RWPE1 (cell line): ENCODE measurements around the gene PAFAH1B1.

Experiments
- CTCF ChIA-PET: fragments of 350-600 bp; sonication (Branson Sonifier 250); formaldehyde crosslinking; extraction: SDS; loops from one replicate; lab custom pipeline; 2021; lab: Yijun Ruan, JAX
- POLR2A ChIA-PET: fragments of 400-600 bp; formaldehyde crosslinking; extraction: SDS; loops from one replicate; lab custom pipeline; 2020; ENCODE audit warnings: antibody characterized with exemption; ENCODE audit not compliant: low non-redundant PET; lab: Yijun Ruan, JAX
- DNase-seq: peaks from one replicate; pipeline ENCODE4 v3.0.0; 2012; ENCODE audit warnings: low spot score
- H3K27ac ChIP-seq: fragments of 450-650 bp; 2 replicates; pipeline ENCODE4 v1.5.1; 2017
- CTCF ChIP-seq: fragments of 450-650 bp; conservative IDR thresholded peaks from 2 replicates; pipeline ENCODE4 v1.5.1; 2017; ENCODE audit warnings: low read depth, mild to moderate bottlenecking

PAFAH1B1 gene

DNA sequence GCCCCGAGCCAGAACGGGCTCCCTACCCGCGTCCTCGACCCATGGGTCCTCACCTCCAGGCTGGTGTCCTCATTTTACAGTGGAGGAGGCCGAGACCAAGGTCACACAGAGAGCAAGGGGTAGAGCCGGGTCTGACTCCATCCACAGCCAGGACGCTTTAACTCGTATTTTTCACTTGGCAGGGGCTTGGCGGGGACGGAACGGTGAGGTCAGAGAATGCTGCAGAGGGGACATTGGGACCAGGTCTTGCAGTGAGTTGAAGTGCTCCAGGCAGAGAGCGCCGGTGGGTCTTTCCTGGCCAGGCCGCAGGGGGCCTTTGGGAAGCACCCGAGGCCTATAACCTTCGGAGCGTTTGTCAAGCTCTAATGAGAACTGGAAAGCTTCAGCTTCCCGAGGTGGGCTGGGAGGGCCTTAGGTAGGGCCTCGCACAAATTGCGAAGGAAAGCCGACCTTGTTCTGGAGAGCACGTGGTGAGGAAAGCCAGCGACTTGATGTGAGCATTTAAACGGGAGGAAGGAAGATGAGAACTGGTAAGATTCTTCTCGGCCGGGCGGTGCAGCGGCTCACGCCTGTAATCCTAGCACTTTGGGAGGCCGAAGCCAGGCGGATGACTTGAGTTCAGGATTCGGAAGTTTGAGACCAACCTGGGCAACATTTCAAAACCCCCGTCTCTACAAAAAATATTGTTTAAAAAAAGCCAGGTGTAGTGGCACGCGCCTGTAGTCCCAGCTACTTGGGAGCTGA lies 119.0 kb downstream of the PAFAH1B1 start:
- DNase-seq: no peak
- ChIA-PET CTCF (interaction anchor here (0.6 kb wide), 1 partner anchor 255 kb away, joined by 3 read pairs; no protein-coding TSS in a partner anchor), POLR2A (interaction anchor here (0.5 kb wide), 1 partner anchor 175 kb away, joined by 4 read pairs; no protein-coding TSS in a partner anchor)
- no peak for TF ChIP-seq CTCF
- H3K27ac ChIP-seq: peak overlapping the region; percentile 85

- DNase-seq: no peak
- TF ChIP-seq CTCF: no peak
- ChIA-PET CTCF (no interaction called here), POLR2A (no interaction called here)
- peak overlapping the region; percentile 28; the same call in 1 of the 2 replicates for H3K27ac ChIP-seq
These were observed 120.4 kb downstream of the PAFAH1B1 start for GRCh38 chr17:2713881-2714280.

DNA sequence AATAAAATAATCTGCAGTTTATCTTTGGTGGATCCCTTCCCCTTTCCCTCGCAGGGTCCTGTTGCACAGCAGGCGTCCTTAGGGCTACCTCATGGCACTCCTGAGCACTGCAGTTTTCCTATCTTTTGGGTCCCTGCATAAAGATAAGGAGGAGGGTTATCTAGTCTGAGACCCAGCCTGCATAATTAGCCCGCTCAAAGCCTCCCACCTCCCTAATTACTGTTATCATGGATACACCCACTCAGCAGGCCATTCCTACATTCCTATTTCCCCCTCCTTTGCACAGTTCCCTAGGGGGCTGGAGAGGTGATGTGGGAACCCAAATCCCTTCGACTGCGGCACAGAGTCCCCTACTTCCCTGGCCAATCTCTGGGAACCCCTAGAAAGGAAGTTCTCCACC lies 123.2 kb downstream of the PAFAH1B1 start:
- H3K27ac ChIP-seq: no peak overlapping the region; the same call in 1 of the 2 replicates
- no peak for TF ChIP-seq CTCF
- no peak for DNase-seq
- CTCF ChIA-PET: no interaction called here
- POLR2A ChIA-PET: no interaction called here

GRCh38 chr17:2718150-2718938 lies 124.9 kb downstream of the PAFAH1B1 start:
- TF ChIP-seq CTCF: no peak
- DNase-seq: no peak
- POLR2A ChIA-PET: no interaction called here
- peak overlapping the region; percentile 68 for H3K27ac ChIP-seq
- CTCF ChIA-PET: interaction anchor here (0.7 kb wide), 1 partner anchor 18 kb away, joined by 7 read pairs; no protein-coding TSS in a partner anchor

DNA sequence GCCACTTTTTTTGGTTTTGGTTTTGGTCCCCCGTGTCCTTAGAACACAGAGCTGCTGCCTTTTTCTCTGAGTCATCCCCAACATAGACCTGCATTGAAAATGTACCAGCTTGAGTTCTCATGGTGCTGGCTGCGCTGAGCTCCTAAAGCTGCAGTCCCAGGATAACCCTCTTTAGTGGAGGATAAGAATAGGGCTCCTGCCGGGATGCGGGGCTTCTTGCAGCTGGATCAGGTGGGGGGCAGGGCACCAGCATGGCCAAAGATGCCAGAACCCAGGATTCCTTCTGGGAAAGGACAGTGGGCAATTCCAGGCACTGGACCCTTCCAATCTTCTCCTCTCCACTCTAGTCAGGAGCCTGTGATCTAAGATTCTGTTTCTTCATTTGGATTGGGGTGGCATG lies 126.4 kb downstream of the PAFAH1B1 start:
- ChIA-PET CTCF (no interaction called here), POLR2A (no interaction called here)
- no peak for DNase-seq
- H3K27ac ChIP-seq: no peak overlapping the region
- TF ChIP-seq CTCF: no peak

DNA sequence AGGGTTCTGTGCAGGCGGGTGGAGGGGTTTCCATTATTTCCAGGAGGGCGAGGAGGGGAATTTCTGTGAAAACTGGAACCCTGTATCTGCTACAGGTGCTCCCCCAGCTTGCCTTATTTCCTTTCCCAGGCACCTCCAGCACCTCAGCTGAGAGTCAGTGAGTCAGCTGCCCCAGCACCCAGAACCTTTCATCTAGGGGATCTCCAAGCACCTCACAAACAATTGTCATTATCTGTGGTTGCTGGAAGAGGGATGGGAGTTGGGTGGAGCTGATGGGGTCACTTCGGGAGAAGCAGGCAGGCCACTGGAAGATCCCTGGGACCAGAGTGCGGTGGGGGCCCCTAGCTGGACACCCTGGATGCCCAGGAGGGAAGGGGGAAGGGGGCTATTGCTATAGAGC lies 128.1 kb downstream of the PAFAH1B1 start:
- ChIA-PET POLR2A (no interaction called here), CTCF (interaction anchor here (0.6 kb wide), 1 partner anchor 115 kb away, joined by 3 read pairs; no protein-coding TSS in a partner anchor)
- H3K27ac ChIP-seq: no peak overlapping the region
- no peak for DNase-seq
- no peak for TF ChIP-seq CTCF
